ENCODE results near the gene SOCS1. TPM values are rescaled to one million over a fixed set of nuclear protein-coding genes. Genes with fewer than 3 reads are reported as not detected.

Gene SOCS1
- total RNA-seq, 1 donor from 2014 or later = 2.9 TPM

- peaks cover 9% of the 10 kb centered on the region for H3K4me1 ChIP-seq
- H3K4me3 ChIP-seq = no peak overlapping the region
- intact Hi-C loops (cut with micrococcal nuclease) = no loop called here
- H3K9me3 ChIP-seq (replicated peaks) = no peaks in the 10 kb centered on the region
- DNase-seq = no peak
- no peak for TF ChIP-seq CTCF (IDR thresholded peaks at IDR 0.05; ENCODE audit: borderline replicate concordance)
- no peak overlapping the region for H3K27ac ChIP-seq (replicated peaks)
- H3K27me3 ChIP-seq (ENCODE audit: low read depth) = no peaks in the 10 kb centered on the region
- H3K36me3 ChIP-seq = no peaks in the 10 kb centered on the region
These were observed 24.5 kb downstream of the SOCS1 start for GRCh38 chr16:11231367-11231970.

- H3K4me1 ChIP-seq = peaks cover 17% of the 10 kb centered on the region
- H3K27me3 ChIP-seq (ENCODE audit: low read depth) = no peaks in the 10 kb centered on the region
- H3K36me3 ChIP-seq = no peaks in the 10 kb centered on the region
- H3K4me3 ChIP-seq = no peak overlapping the region
- no peak overlapping the region for H3K27ac ChIP-seq (replicated peaks)
- H3K9me3 ChIP-seq (replicated peaks) = no peaks in the 10 kb centered on the region
- intact Hi-C loops (cut with micrococcal nuclease) = no loop called here
- no peak for TF ChIP-seq CTCF (IDR thresholded peaks at IDR 0.05; ENCODE audit: borderline replicate concordance)
- no peak for DNase-seq
These were observed 26.1 kb downstream of the SOCS1 start for GRCh38 chr16:11229906-11230305.

- intact Hi-C loops (cut with micrococcal nuclease) = no loop called here
- no peaks in the 10 kb centered on the region for H3K9me3 ChIP-seq (replicated peaks)
- no peaks in the 10 kb centered on the region for H3K27me3 ChIP-seq (ENCODE audit: low read depth)
- H3K4me1 ChIP-seq = peaks cover 22% of the 10 kb centered on the region
- no peaks in the 10 kb centered on the region for H3K36me3 ChIP-seq
- TF ChIP-seq CTCF (IDR thresholded peaks at IDR 0.05; ENCODE audit: borderline replicate concordance) = no peak
- H3K4me3 ChIP-seq = no peak overlapping the region
- H3K27ac ChIP-seq (replicated peaks) = no peak overlapping the region
- no peak for DNase-seq
These were observed 26.6 kb downstream of the SOCS1 start for GRCh38 chr16:11229432-11229831.

GRCh38 chr16:11225677-11226549 lies 30.1 kb downstream of the SOCS1 start:
- Histone ChIP-seq H3K9me3 (replicated peaks) (no peaks in the 10 kb centered on the region), H3K36me3 (no peaks in the 10 kb centered on the region), H3K4me1 (peaks cover 21% of the 10 kb centered on the region), H3K27ac (replicated peaks) (no peak overlapping the region), H3K4me3 (peak overlapping the region; percentile 15), H3K27me3 (ENCODE audit: low read depth) (no peaks in the 10 kb centered on the region)
- no peak for TF ChIP-seq CTCF (IDR thresholded peaks at IDR 0.05; ENCODE audit: borderline replicate concordance)
- intact Hi-C loops (cut with micrococcal nuclease) = no loop called here
- DNase-seq = no peak

- TF ChIP-seq CTCF (IDR thresholded peaks at IDR 0.05; ENCODE audit: borderline replicate concordance) = no peak
- peak overlapping the region; percentile 85 for H3K27ac ChIP-seq (replicated peaks)
- H3K27me3 ChIP-seq (ENCODE audit: low read depth) = no peaks in the 10 kb centered on the region
- intact Hi-C loops (cut with micrococcal nuclease) = no loop called here
- DNase-seq = peak; percentile 26
- H3K4me3 ChIP-seq = peak overlapping the region; percentile 15
- peaks cover 21% of the 10 kb centered on the region for H3K4me1 ChIP-seq
- no peaks in the 10 kb centered on the region for H3K36me3 ChIP-seq
- H3K9me3 ChIP-seq (replicated peaks) = no peaks in the 10 kb centered on the region
These were observed 30.9 kb downstream of the SOCS1 start for GRCh38 chr16:11224894-11225676.

All from left ventricle myocardium inferior (tissue), 1 donor.